RPMI8226 (cell line): ENCODE results near the gene RPTOR.
"Not testable (repeated sequence)": the region's sequence is repeated elsewhere in the genome, so short reads cannot be mapped to it uniquely, and the experiment has no call there.

Experiments used
- DNase-seq: peaks from one replicate; pipeline ENCODE4 v3.0.0-alpha.2; 2015

Gene RPTOR

GRCh38 chr17:80803451-80804428 is 259.1 kb downstream of the RPTOR start:
- DNase-seq: no peak

DNA sequence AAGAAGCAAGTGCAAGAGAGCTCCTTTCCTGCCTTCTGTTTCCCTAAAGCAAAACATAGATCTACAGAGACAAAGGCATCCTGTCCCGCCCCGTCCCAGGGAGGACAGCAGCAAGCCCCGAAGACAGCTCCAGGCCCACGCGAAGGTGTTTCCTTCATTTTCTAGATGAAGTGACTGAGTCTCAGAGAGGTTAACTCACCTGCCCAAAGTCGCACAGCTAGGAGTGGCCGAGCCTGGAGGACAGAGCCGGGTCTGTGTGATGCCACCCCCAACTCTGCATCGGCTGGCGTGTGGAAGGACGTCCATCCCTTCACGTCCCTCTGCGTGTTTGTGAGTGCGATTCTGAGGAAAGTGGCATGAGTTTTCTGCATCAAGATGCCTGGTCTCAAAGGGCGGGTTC is 259.8 kb downstream of the RPTOR start:
- no peak for DNase-seq

DNA sequence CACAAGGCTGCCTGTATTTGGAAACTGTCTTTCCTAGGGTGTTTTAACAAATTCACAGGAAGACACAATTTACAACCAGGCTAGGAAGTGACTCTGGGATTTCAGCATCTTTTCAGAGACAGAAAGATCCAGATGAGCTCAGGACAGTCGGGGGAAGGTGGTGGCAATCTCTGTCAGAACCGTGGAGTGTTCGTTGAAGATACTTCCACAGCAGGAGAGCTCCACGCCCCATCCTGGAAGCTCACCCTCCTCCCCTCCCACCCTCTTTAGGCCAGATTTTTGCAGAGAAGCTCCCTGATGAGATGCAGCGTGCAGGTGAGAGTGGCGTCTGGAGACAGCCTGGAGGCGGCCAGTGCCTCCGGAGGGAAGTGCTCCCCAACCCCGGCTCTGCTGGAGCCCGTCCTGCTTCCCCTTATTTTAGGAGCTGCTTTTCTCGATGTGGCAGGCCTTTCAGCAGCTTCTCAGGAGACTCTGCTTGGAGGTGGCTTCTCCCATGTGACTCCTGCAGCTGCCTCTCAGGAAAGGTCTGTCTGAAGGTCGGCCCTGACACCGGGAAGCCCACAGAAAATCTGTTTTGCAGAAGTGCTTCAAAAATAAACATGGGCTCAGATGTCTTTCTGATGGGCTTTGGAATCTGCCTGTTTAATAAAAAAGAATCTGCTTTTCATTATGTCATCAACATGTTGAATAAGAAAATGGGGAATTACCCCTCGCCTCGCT is 260.6 kb downstream of the RPTOR start:
- no peak for DNase-seq

- no peak for DNase-seq
Measured at GRCh38 chr17:80807014-80807413, 262.4 kb downstream of the RPTOR start.

GRCh38 chr17:80807882-80808281 is 263.2 kb downstream of the RPTOR start:
- no peak for DNase-seq

DNA sequence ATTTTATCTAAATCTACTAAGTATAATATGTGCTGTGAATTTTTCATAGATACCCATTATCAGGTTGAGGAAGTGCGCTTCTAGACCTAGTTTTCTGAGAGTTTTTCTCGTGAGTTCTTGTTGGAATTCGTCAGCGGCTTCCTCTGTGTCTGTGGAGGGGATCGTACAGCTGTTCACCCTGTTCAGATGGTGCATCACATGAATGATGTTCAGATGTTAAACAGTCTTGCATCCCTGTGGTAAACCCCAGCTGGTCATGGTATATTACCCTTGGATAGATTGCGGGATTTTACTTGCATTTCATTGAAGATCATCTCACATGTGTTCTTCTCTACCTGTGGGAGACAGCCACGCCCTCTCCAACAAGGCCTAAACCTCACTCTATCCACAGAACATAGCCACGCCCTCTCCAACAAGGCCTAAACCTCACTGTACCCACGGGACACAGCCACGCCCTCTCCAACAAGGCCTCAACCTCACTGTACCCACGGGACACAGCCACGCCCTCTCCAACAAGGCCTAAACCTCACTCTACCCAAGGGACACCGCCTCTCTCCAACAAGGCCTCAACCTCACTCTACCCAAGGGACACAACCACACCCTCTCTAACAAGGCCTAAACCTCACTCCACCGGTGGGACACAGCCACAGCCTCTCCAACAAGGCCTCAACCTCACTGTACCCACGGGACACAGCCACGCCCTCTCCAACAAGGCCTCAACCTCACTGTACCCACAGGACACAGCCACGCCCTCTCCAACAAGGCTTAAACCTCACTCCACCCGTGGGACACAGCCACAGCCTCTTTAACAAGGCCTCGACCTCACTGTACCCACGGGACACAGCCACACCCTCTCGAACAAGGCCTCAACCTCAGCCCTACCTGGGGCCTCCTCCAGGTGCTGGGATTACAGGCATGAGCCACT is 266.8 kb downstream of the RPTOR start:
- DNase-seq: no peak

DNA sequence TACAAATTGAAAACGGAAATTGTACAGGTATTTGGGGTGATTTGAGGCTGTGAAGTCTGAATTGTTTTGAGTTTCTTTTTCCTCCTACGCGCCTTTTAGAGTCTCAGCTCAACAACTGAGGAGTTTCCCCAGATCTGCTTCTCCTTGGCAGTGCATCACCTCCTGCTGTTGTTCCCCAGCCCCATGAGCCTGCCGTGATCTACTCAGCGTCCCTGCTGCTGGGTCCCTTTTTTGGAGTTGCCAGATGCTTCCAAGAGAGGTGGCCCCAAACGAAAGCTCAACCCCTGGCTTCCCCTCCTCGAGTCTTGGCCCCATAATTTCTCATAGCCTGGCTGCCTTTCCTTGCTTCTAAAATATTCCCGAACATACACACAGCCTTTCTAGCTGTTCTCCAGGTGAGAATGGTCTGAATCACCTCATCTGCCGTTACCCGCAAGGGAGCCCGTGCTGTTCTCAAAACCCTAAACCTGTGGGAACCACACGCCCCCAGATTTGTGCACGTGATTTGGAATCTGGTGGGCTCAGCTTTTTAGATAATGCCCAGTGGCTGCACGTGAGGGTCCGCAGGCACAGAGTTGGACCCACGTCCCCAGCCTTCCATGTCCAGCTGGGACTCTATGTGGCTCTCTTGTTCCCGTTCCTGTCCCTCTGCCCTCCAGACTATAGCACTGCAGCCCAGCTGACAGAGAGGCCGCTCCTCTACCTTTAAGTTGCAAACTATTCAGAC is 267.9 kb downstream of the RPTOR start:
- no peak for DNase-seq

DNA sequence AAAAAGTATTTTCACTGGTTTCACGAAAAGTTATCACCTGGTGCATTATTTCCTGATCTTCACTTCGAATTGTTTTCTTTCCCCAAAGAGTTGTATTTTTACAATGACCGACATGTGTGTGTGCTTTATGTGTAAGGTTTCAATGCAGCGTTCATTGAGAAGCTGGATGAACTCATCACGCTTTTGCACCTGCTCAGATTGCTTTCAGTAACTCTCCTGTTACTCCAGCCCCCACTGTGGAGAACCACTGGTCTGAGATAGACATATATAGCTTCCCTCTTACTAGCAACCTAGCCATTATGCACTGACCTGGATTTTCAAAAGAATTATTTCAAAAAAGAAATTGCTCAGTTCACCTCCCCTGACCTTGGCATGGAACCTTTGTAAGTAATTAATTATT is 268.7 kb downstream of the RPTOR start:
- no peak for DNase-seq

DNA sequence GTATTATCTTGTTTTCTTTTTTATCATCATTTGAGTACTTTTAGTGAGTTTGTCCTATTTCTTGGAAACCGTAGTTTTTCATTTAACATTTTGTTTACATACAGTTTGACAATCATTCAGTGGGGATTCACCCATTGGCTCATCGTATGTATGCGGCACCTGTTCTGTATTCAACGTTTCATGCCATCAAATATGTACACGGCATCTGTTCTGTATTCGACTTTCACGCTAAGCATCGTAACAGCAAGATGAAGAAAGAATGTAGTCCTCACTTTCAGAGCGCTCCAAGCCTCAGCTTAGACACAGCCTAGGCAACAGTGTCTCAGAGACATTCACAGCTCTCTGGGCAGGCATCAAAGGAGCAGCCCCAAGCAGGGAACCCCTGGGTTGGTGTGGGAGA is 269.9 kb downstream of the RPTOR start:
- no peak for DNase-seq

DNA sequence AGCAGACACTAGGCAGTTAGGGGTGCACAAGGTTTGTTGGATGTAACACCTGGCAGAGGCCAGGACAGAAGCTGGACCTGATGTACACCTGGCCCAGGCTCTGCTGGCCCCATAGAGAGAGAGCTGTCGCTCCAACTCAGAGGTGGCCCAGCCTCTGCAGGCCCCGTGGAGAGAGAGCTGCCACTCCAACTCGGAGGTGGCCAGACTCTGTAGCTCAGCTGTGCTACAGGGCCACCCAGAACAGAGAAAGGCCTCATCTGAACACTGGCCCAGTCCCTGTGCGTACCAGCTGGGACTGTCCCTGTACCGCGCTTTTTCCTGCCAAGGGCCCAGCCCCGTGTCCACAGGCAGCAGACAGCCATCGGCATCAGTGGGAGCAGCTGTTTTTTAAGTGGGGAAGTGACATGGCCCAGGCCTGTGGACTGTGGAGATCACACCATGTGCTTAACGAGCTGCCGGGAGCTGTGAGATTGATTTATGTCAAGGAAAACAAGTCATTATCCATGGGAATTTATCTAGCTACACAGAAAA is 270.6 kb downstream of the RPTOR start:
- no peak for DNase-seq

DNA sequence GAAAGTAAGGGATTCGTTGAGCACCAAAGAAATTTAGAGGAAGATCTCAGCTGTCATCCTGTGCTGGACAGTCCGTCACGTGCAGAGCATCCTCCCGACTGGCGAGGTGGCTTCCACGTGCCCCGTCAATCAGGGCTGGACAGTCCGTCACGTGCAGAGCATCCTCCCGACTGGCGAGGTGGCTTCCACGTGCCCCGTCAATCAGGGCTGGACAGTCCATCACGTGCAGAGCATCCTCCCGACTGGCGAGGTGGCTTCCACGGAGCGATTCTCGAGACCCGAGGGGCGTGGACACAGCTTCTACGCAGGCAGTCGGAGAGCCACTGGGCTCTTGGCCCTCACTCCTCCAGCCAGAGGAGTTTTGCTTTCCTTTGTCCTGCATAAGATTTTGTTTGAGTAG is 271.1 kb downstream of the RPTOR start:
- DNase-seq: not testable (repeated sequence)

- DNase-seq: no peak
Measured at GRCh38 chr17:80816241-80817103, 271.8 kb downstream of the RPTOR start.

DNA sequence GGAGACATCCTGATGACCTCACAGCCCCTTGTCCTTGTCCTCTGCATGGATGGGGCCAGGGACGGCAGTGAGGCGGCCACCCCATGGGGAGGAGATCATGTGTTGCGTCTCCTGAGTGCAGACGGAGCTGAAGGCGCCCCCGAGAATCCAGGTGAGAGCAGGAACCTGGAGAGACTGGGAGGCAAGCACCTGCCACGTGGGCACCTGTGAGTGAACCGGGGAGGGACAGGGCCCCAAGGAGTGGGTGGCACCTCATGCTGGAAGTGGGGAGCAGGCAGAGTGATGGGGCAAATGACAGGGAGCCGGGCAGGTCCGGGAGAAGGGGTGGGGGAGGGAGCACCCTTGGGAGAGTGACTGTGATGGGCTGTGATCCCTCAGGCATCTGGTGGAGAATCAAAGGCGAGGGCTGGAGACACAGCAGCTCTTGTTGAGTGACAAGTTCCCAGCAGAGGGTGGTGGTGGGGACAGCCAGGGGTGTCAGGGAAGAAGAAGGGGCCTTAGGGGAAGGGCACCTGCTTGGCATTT is 272.7 kb downstream of the RPTOR start:
- DNase-seq: no peak

DNA sequence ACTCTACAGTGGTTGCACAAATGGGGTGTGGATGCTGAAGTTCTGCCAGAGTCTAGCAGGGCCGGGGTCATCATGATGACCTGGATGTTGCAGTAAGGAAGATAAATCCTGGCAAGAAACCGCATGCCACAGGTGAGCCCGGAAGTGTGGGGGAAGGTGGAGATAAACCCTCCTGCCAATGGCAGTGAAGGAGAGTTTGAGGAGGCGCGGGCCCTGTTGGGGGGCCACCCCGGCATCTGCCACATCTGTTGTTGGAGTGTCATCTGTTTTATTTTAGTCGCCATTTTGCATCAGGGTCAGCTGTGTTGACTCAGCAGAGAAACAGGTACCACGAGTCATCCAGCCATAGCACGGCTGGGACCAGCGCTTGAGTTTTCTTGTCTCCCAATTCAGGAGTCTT is 273.2 kb downstream of the RPTOR start:
- no peak for DNase-seq

DNA sequence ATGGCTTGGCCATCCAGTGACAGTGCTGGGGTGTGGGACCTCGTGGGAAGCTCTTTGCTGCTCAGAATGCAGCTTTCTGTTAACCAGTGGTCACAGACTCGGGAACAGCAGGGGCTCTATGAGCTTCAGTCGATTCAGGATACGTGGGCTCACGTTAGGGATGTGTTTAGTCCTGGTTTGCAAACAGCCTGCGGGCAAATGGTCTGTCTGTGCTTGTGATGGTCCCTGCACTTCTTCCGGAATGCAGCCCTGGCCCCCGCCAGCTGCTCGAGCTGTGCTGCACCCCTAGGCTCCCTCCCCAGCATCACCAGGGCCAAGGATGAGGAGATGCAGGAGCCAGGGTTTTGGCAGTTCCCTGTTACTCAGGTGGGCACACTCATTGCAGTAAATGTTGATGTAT is 274.2 kb downstream of the RPTOR start:
- no peak for DNase-seq

GRCh38 chr17:80819422-80820164 is 275.0 kb downstream of the RPTOR start:
- DNase-seq: no peak

DNA sequence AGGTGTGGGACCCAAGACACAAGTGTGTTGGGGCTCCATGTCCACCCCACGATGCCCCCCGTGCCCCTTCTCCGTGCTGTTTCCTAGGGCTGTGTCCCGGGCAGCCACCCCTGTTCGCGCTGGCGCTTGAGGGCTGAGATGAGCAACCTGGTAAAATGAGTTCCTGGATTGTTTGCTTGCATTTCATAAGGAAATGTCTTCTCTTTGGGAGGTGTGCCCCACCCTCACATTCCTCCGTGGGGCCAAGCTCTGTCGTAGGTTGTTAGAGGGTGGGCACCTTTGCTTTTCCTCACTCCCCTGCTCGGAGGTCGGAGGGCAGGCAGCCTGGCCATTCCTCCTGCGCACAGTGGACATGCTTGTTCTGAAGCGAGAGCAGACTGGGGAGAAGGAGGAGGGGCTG is 275.7 kb downstream of the RPTOR start:
- no peak for DNase-seq

- DNase-seq: no peak
Measured at GRCh38 chr17:80821546-80821945, 276.9 kb downstream of the RPTOR start.

DNA sequence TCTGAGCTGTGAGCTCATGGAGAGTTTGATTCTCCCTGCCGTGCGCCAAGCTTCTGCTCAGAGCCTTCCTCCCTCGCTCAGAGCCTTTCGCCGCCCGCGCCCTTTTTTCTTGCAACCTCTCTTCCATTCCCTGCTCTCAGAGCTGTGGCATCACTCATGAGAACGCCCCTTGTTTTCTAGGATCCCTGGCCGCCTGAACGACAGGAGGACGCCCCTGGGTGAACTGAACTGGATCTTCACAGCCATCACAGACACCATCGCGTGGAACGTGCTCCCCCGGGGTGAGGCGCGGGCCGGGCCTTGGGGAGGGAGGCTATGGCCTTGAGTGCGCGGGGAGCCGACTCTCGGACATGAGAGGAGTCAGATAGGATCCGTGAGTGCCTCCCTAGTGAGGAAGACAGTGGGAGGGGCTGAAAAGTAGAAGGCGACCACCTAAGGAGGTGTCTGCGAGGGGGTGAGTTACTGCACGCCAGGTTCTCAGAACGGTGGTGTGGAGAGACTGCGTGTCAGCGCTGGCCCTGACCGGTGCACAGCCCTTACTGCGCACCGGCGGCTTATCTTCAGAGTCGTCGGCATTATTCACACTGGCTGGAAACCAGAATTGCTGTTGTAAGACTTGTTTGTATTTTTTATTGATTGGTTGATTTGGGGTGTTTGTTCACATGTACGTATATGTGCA is 277.5 kb downstream of the RPTOR start:
- no peak for DNase-seq
